HepG2 (cell line): Measurements from ENCODE around the gene SHF.
"Not testable (repeated sequence)": the region's sequence is repeated elsewhere in the genome, so short reads cannot be mapped to it uniquely, and the experiment has no call there.

Experiments used
- IKZF1 ChIP-seq: fragments of 450-650 bp; IDR thresholded peaks from 2 replicates; pipeline ENCODE4 v1.7.1; 2016
- MZF1 ChIP-seq: sonication (generic); formaldehyde crosslinking; IDR thresholded peaks from 2 replicates; pipeline ENCODE4 v1.8.1; 2023; ENCODE audit warnings: mild to moderate bottlenecking, missing genetic modification reagents, borderline replicate concordance
- NR2F1 ChIP-seq, 2 experiments: fragments of 450-650 bp in 1 of 2; formaldehyde crosslinking in 1 of 2; IDR thresholded peaks; 2 replicates each; pipeline versions ENCODE4 v1.5.0 to v1.6.1; 2016 to 2020; ENCODE audit warnings: mild to moderate bottlenecking in 1 of 2, missing compliant biosample characterization in 1 of 2, missing genetic modification reagents in 1 of 2, moderate library complexity in 1 of 2
- POLR2A ChIP-seq, 2 experiments: IDR thresholded peaks; 2 replicates each; pipeline ENCODE4 v1.6.1; 2011; ENCODE audit warnings: low read depth in 2 of 2, low read length in 2 of 2, mild to moderate bottlenecking in 1 of 2, moderate library complexity in 1 of 2; ENCODE audit not compliant: insufficient read depth in 1 of 2
- POLR2G ChIP-seq: fragments of 200-400 bp; formaldehyde crosslinking; IDR thresholded peaks from 2 replicates; pipeline ENCODE4 v1.6.1; 2018; ENCODE audit warnings: mild to moderate bottlenecking, low read depth, low read length, moderate library complexity
- RAD21 ChIP-seq: fragments of 450-650 bp; formaldehyde crosslinking; IDR thresholded peaks from 2 replicates; pipeline ENCODE4 v1.5.0; 2020; ENCODE audit warnings: mild to moderate bottlenecking
- RXRB ChIP-seq: IDR thresholded peaks from 2 replicates; pipeline ENCODE4 v1.6.1; 2016; ENCODE audit warnings: borderline replicate concordance, missing genetic modification reagents, missing compliant biosample characterization
- TCF7 ChIP-seq: sonication (generic); IDR thresholded peaks from 2 replicates; pipeline ENCODE4 v1.6.1; 2016; ENCODE audit warnings: antibody characterized with exemption, low read depth
- ZNF138 ChIP-seq: sonication (generic); formaldehyde crosslinking; IDR thresholded peaks from 2 replicates; pipeline ENCODE4 v1.5.0; 2020; ENCODE audit warnings: mild to moderate bottlenecking, low read depth, missing genetic modification reagents
- ZNF746 ChIP-seq: sonication (generic); formaldehyde crosslinking; IDR thresholded peaks from 2 replicates; pipeline ENCODE4 v1.8.0; 2022; ENCODE audit warnings: mild to moderate bottlenecking, missing genetic modification reagents
- TF ChIP-seq, protein P1 (sequence below): sonication (generic); formaldehyde crosslinking; IDR thresholded peaks from 2 replicates; pipeline ENCODE4 v1.8.0; 2022; ENCODE audit warnings: low read depth, missing genetic modification reagents
- TF ChIP-seq, protein P2 (sequence below): sonication (generic); formaldehyde crosslinking; IDR thresholded peaks from 2 replicates; pipeline ENCODE4 v1.5.0; 2020; ENCODE audit warnings: mild to moderate bottlenecking, missing genetic modification reagents, moderate library complexity
- TF ChIP-seq, protein P3 (sequence below): sonication (generic); formaldehyde crosslinking; conservative IDR thresholded peaks from 2 replicates; pipeline ENCODE4 v1.4.0; 2020; ENCODE audit warnings: missing genetic modification reagents

DNA sequence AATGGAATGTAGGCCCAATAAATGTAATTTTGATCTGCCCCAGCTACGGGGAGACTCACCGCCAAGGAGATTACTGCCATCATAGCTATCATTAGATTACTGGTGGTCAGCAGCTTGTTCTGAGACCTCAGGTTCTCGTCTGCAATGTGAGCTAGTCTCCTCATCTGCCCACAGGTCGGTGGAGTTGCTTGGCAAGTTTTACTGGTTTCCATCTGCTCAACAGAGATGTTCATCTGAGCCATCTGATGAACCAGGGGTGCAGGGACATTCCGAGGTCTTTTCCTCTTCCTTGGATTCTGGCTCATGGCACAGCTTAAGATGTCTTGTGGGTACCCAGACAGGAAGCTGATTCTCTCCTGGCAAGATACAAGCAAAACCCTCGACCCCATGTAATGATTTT, 49.0 kb upstream of the SHF start:
- not testable (repeated sequence) for TF ChIP-seq ZNF746; MZF1 (CRISPR knock-in tag); POLR2G; ZNF138 (CRISPR knock-in tag); RAD21 (CRISPR knock-in tag); POLR2A (IDR thresholded peaks at IDR 0.05; ENCODE audit: insufficient read depth in 1 of 2, low read depth in 2 of 2, low read length in 2 of 2); TCF7; RXRB (CRISPR knock-in tag); IKZF1; NR2F1 (CRISPR knock-in tag; IDR thresholded peaks at IDR 0.05)
- TF ChIP-seq, protein P1, sequence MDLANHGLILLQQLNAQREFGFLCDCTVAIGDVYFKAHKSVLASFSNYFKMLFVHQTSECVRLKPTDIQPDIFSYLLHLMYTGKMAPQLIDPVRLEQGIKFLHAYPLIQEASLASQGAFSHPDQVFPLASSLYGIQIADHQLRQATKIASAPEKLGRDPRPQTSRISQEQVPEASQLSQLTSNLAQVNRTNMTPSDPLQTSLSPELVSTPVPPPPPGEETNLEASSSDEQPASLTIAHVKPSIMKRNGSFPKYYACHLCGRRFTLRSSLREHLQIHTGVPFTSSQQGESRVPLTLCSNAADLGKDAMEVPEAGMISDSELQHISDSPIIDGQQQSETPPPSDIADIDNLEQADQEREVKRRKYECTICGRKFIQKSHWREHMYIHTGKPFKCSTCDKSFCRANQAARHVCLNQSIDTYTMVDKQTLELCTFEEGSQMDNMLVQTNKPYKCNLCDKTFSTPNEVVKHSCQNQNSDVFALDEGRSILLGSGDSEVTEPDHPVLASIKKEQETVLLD: not testable (repeated sequence)
- TF ChIP-seq, protein P2, sequence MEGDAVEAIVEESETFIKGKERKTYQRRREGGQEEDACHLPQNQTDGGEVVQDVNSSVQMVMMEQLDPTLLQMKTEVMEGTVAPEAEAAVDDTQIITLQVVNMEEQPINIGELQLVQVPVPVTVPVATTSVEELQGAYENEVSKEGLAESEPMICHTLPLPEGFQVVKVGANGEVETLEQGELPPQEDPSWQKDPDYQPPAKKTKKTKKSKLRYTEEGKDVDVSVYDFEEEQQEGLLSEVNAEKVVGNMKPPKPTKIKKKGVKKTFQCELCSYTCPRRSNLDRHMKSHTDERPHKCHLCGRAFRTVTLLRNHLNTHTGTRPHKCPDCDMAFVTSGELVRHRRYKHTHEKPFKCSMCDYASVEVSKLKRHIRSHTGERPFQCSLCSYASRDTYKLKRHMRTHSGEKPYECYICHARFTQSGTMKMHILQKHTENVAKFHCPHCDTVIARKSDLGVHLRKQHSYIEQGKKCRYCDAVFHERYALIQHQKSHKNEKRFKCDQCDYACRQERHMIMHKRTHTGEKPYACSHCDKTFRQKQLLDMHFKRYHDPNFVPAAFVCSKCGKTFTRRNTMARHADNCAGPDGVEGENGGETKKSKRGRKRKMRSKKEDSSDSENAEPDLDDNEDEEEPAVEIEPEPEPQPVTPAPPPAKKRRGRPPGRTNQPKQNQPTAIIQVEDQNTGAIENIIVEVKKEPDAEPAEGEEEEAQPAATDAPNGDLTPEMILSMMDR: not testable (repeated sequence)
- TF ChIP-seq, protein P3, sequence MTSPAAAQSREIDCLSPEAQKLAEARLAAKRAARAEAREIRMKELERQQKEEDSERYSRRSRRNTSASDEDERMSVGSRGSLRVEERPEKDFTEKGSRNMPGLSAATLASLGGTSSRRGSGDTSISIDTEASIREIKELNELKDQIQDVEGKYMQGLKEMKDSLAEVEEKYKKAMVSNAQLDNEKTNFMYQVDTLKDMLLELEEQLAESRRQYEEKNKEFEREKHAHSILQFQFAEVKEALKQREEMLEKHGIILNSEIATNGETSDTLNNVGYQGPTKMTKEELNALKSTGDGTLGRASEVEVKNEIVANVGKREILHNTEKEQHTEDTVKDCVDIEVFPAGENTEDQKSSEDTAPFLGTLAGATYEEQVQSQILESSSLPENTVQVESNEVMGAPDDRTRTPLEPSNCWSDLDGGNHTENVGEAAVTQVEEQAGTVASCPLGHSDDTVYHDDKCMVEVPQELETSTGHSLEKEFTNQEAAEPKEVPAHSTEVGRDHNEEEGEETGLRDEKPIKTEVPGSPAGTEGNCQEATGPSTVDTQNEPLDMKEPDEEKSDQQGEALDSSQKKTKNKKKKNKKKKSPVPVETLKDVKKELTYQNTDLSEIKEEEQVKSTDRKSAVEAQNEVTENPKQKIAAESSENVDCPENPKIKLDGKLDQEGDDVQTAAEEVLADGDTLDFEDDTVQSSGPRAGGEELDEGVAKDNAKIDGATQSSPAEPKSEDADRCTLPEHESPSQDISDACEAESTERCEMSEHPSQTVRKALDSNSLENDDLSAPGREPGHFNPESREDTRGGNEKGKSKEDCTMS (CRISPR knock-in tag): not testable (repeated sequence)
